ENCODE measurements around the gene WIPF3. TPM values are rescaled to one million over a fixed set of nuclear protein-coding genes. Genes with fewer than 3 reads are reported as not detected.

The WIPF3 gene
- total RNA-seq, 1 donor from 2014 or later: 0.67 TPM

GRCh38 chr7:29919790-29920189 is 113.5 kb downstream of the WIPF3 start:
- H3K4me1 ChIP-seq: no peaks in the 10 kb centered on the region
- H3K9me3 ChIP-seq: no peaks in the 10 kb centered on the region
- no peak for DNase-seq
- peaks cover 4% of the 10 kb centered on the region for H3K36me3 ChIP-seq
- no peak for TF ChIP-seq CTCF (IDR thresholded peaks at IDR 0.05)
- H3K27ac ChIP-seq: no peak overlapping the region
- intact Hi-C loops (cut with DNase I): loop anchor here (10.0 kb wide), 1 partner anchor 175 kb away; no protein-coding TSS in a partner anchor
- no peak for ATAC-seq
- no peaks in the 10 kb centered on the region for H3K27me3 ChIP-seq
- no peak overlapping the region for H3K4me3 ChIP-seq

- peaks cover 7% of the 10 kb centered on the region for H3K36me3 ChIP-seq
- H3K27me3 ChIP-seq: no peaks in the 10 kb centered on the region
- H3K9me3 ChIP-seq: no peaks in the 10 kb centered on the region
- no peak overlapping the region for H3K4me3 ChIP-seq
- H3K27ac ChIP-seq: no peak overlapping the region
- no peak for ATAC-seq
- TF ChIP-seq CTCF (IDR thresholded peaks at IDR 0.05): no peak
- no peak for DNase-seq
- intact Hi-C loops (cut with DNase I): loop anchor here (10.0 kb wide), 1 partner anchor 176 kb away; no protein-coding TSS in a partner anchor
- H3K4me1 ChIP-seq: no peaks in the 10 kb centered on the region
These were observed 114.2 kb downstream of the WIPF3 start for GRCh38 chr7:29920491-29920890.

- Histone ChIP-seq H3K36me3 (peaks cover 7% of the 10 kb centered on the region), H3K4me3 (no peak overlapping the region), H3K9me3 (no peaks in the 10 kb centered on the region), H3K4me1 (no peaks in the 10 kb centered on the region), H3K27me3 (no peaks in the 10 kb centered on the region), H3K27ac (no peak overlapping the region)
- DNase-seq (no peak), ATAC-seq (peak; percentile 93)
- intact Hi-C loops (cut with DNase I): loop anchor here (10.0 kb wide), 1 partner anchor 177 kb away; no protein-coding TSS in a partner anchor
- peak; percentile 87 for TF ChIP-seq CTCF (IDR thresholded peaks at IDR 0.05)
These were observed 115.2 kb downstream of the WIPF3 start for GRCh38 chr7:29921404-29922010.

- H3K27ac ChIP-seq: no peak overlapping the region
- no peaks in the 10 kb centered on the region for H3K9me3 ChIP-seq
- no peaks in the 10 kb centered on the region for H3K4me1 ChIP-seq
- ATAC-seq (no peak), DNase-seq (no peak)
- no peak overlapping the region for H3K4me3 ChIP-seq
- no peaks in the 10 kb centered on the region for H3K27me3 ChIP-seq
- intact Hi-C loops (cut with DNase I): loop anchor here (10.0 kb wide), 1 partner anchor 178 kb away; no protein-coding TSS in a partner anchor
- peaks cover 7% of the 10 kb centered on the region for H3K36me3 ChIP-seq
- TF ChIP-seq CTCF (IDR thresholded peaks at IDR 0.05): no peak
These were observed 116.8 kb downstream of the WIPF3 start for GRCh38 chr7:29922921-29923700.

GRCh38 chr7:29924006-29924405 is 117.7 kb downstream of the WIPF3 start:
- DNase-seq (no peak), ATAC-seq (no peak)
- no peak overlapping the region for H3K27ac ChIP-seq
- intact Hi-C loops (cut with DNase I): loop anchor here (10.0 kb wide), 1 partner anchor 179 kb away; no protein-coding TSS in a partner anchor
- no peaks in the 10 kb centered on the region for H3K27me3 ChIP-seq
- TF ChIP-seq CTCF (IDR thresholded peaks at IDR 0.05): no peak
- peaks cover 7% of the 10 kb centered on the region for H3K36me3 ChIP-seq
- no peak overlapping the region for H3K4me3 ChIP-seq
- H3K9me3 ChIP-seq: no peaks in the 10 kb centered on the region
- H3K4me1 ChIP-seq: no peaks in the 10 kb centered on the region

Measured in upper lobe of right lung (tissue), 1 donor.